GM19238 (cell line): Measurements from ENCODE around the gene KRTAP10-2.
A peak's percentile ranks its signal among the peaks of the same experiment; 100 is the strongest.

ENCODE experiments used
- DNase-seq: peaks from one replicate; pipeline ENCODE4 v3.0.0; 2011; ENCODE audit warnings: low spot score; ENCODE audit not compliant: insufficient read length

KRTAP10-2 gene

GRCh38 chr21:44527156-44527982 is 23.9 kb downstream of the KRTAP10-2 start:
- no peak for DNase-seq

GRCh38 chr21:44526096-44526997 is 25.0 kb downstream of the KRTAP10-2 start:
- no peak for DNase-seq

GRCh38 chr21:44525391-44526095 is 25.8 kb downstream of the KRTAP10-2 start:
- no peak for DNase-seq

DNA sequence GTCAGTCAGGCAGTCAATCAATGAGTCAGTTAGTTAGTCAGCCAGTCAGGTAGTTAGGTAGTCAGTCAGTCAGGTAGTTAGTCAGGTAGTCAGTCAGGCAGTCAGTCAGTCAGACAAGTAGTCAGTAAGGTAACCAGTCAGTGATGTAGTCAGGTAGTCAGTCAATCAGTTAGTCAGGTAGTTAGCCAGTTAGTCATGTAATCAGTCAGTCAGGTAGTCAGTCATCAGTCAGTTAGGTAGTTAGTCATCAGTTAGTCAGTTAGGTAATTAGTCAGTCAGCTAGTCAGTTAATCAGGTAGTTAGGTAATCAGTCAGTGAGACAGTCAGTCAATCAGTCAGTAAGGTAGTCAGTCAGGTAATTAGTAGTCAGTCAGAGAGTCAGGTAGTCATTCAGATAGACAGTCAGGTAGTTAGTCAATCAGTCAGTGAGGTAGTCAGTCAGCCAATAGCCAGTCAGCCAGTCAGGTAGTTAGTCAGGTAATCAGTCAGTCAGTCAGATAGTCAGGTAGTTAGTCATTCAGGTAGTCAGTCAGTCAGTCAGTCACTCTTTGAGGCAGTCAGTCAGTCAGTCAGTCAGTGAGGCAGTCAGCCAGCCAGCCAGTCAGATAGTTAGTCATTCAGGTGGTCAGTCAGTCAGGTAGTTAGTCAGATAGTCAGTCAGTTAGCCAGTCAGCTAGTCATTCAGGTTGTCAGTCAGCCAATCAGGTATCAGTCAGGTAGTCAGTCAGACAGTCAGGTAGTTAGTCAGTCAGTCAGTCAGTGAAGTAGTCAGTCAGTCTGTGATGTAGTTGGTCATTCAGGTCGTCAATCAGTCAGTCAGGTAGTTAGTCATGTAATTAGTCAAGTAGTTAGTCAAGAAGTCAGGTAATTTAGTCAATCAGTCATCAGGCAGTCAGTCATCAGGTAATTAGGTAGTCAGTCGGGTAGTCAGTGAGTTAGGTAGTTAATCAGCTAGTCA is 26.6 kb downstream of the KRTAP10-2 start:
- DNase-seq, result no peak

GRCh38 chr21:44523567-44524413 is 27.5 kb downstream of the KRTAP10-2 start:
- no peak for DNase-seq

DNA sequence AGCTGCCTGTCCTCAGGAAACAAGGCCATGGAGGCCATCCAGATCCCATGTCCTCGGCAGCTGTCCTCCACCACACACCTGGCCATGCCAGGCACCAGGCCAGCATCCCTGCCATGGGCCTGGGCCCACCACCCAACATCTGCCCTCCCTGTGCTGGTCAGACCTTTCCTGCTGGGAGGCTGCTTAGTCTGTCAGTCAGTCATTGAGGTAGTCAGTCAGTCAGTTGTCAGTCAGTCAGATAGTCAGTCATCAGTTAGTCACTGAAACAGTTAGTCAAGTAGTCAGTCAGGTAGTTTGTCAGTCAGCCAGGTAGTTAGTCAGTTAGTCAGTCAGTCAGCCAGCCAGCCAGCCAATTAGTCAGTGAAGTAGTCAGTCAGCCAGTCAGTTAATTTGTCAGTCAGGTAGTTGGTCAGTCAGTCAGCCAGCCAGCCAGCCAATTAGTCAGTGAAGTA is 28.5 kb downstream of the KRTAP10-2 start:
- DNase-seq, result no peak

- no peak for DNase-seq
These were observed 29.2 kb downstream of the KRTAP10-2 start for GRCh38 chr21:44521928-44522752.

DNA sequence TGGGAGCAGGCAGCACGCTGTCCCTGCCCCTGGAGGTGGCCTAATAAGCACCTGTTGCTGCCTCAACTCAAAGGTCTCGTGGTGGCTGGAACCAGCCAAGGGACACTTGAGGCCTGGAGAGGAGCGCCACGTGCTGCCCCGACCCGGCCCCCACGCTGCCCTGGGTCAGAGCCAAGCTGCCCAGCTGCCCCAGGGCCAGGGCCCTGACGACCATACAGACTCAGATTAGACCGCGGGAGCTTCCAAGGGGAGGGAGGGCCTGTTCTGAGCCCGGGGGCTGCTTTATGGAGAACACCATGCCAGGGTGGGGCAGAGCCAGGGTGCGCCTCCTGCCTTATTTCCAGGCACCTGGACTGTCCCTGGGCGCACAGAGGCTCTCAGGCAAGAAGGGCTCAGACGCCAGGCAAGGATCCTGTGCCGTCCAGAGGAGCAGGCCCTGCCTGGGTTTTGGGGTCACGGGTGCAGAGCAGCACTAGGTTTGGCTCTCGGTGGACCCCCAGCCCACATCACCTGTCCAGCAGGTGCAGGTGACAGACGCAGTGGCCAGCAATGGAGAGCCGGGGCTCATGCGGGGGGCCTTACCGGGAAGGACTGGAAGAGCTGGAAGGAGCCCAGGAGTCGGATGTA is 29.9 kb downstream of the KRTAP10-2 start:
- no peak for DNase-seq

DNA sequence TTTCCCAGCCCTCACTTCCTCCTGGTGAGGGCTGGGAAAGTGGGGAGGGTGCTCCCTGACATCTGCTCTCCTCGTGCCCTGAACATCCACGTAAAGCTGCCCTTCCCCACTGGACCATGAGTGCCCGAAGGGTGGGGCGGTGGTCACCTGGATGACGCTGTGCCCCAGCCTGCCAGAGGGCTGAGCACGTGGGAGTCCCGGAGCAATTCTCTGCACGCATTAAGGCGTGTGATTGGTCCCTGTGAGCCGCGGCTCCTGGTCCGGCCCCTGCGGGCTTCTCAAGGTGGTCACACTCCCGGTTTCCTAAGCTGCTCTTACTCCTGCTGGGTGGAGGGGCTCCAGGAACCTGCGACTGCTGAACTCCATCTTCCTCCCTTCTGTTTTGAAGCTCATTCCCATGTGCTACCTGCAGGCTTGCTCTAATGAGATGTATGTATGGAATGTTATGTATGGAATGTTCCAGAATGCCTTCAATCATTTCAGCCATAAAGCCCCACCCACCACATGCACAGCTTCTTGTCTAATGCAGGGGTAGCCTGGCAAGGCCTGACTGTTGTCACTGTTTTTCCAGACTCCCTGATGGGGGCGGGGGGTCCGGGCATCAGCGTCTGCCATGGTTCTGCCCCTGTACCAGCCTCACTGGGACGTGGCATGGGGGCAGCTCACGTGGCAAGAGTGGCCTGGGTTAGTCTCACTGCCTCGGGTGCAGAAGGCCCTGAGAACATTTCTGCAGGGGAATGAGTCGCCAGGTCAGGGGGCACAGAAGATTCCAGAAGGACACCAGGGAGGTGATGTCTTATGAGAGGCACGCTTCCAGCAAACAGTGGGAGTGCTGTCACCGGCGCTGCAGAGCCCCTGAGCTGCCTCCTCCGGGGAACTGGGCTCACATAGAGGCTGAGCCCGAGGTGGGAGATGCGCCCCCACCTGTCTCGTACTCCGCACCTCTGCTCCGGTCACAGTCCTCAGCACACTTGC is 30.7 kb downstream of the KRTAP10-2 start:
- no peak for DNase-seq

DNA sequence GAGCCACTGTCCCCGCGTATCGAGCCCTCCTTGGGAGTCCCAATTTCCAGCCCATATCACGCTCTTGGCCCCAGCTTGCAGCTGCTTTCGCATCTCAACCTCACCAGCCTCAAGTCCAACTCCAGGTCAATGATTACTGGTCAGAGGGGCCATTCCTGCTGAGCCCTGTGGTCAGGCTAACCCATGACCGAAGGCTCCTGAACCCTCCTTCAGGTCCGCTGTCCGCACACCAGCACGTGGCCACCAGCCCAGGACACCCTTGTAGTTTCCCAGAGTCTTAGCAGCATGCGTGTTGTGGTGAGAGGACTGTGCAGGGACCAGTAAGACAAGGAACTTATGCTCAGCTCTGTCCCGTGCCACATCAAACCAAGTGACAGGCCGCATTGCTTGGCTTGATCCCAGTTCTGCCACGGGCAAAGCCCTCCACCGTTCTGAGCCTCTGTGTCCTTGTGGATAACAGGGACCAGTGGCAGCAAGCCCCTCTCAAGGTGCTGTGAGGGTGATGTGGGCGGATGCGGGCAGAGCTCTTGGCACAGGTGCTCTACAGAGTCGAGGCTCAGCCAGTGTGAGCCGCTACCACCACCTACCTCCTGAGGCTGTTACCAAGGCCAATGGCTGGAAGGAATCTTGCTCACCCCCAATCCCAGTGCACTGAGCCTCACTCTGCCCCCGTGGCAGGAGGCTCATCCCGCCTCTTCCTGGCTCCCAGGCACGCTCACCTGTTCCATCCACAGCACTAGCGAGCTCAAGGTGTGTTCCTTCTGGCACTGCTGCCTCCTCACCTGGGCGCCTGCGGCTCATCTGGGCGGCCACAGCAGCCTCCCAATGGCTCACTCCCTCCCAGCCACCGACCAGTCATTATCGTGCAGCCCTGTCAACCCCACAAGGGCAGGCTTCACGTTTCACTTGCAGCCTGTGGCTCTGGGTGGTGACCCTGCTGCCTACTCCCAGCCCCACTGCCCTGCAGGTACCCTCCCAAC is 31.7 kb downstream of the KRTAP10-2 start:
- no peak for DNase-seq

- no peak for DNase-seq
These were observed 32.6 kb downstream of the KRTAP10-2 start for GRCh38 chr21:44518686-44519085.

DNA sequence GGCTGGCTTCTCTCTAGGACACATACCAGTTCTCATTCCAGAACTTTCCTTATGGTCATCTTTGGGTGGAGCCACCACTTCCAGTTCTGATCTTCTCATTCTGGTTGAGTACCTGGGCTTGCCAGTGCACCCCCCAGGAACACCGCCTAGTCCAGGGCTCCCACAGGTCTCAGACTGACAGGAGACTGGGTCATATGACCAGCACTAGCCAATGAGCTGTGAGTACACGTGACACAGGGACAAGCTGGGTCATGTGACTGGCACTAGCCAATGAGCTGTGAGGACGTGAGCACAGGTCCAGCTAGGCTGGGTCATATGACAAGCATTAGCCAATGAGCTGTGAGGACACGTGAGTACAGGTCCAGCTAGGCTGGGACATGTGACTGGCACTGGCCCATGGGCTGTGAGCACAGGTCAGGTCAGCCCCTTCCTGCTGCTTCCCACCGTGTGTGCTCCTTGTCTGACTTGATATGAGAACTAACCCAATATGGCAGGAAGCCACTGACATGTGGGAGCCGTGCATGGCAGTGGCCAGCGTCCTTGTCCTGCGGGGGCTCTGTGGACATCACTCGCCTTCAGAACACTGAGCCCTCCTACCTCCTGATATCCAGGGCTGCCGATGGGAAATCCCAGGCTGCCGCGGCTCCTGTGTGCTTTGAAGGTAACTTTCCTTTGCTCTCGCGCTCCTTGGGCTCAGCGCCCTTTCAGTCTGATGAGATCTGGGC is 34.0 kb downstream of the KRTAP10-2 start:
- DNase-seq, result peak; percentile 58

DNA sequence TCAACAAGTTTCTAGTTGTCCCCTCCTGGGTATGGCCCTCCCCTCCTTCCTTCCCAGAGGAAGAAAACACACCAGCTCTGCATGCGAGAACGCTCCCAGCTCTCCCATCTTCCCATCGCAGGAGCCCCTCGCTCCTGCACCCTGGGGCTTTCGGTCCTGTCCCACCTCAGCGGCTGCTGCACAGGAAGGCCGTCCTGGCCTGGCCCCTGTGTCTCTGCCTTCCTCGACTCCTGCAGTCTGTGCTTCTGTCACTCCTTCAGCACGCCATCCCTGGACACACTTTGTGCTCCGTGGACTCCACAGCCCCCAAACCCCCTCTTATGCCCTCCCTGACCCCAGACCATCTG is 34.5 kb downstream of the KRTAP10-2 start:
- DNase-seq, result no peak

GRCh38 chr21:44516342-44516741 is 35.0 kb downstream of the KRTAP10-2 start:
- DNase-seq, result no peak
